ENCODE results near the gene ENTPD6.
"Not testable (repeated sequence)": the region's sequence is repeated elsewhere in the genome, so short reads cannot be mapped to it uniquely, and the experiment has no call there.

ENTPD6 gene

GRCh38 chr20:25241659-25241955 is 46.1 kb downstream of the ENTPD6 start:
- DNase-seq (ENCODE audit: low read depth, low spot score), result not testable (repeated sequence)

GRCh38 chr20:25242231-25242630 is 46.7 kb downstream of the ENTPD6 start:
- no peak for DNase-seq (ENCODE audit: low read depth, low spot score)

- no peak for DNase-seq (ENCODE audit: low read depth, low spot score)
These were observed 48.0 kb downstream of the ENTPD6 start for GRCh38 chr20:25243416-25243979.

GRCh38 chr20:25244976-25245375 is 49.5 kb downstream of the ENTPD6 start:
- DNase-seq (ENCODE audit: low read depth, low spot score), result no peak

- no peak for DNase-seq (ENCODE audit: low read depth, low spot score)
These were observed 49.9 kb downstream of the ENTPD6 start for GRCh38 chr20:25245461-25245860.

- no peak for DNase-seq (ENCODE audit: low read depth, low spot score)
These were observed 50.9 kb downstream of the ENTPD6 start for GRCh38 chr20:25246182-25246999.

GRCh38 chr20:25247000-25247517 is 51.5 kb downstream of the ENTPD6 start:
- DNase-seq (ENCODE audit: low read depth, low spot score), result no peak

- no peak for DNase-seq (ENCODE audit: low read depth, low spot score)
These were observed 52.0 kb downstream of the ENTPD6 start for GRCh38 chr20:25247518-25247955.

GRCh38 chr20:25247956-25248785 is 52.7 kb downstream of the ENTPD6 start, which contains the start of gene PYGB:
Gene PYGB, plus strand, starts transcription at chr20:25248085. Its CDS starts 94 bp downstream, at chr20:25248179.
- peak; percentile 44 for DNase-seq (ENCODE audit: low read depth, low spot score)

- DNase-seq (ENCODE audit: low read depth, low spot score), result no peak
These were observed 53.3 kb downstream of the ENTPD6 start for GRCh38 chr20:25248786-25249172.

- no peak for DNase-seq (ENCODE audit: low read depth, low spot score)
These were observed 53.9 kb downstream of the ENTPD6 start for GRCh38 chr20:25249198-25249931.

- no peak for DNase-seq (ENCODE audit: low read depth, low spot score)
These were observed 55.0 kb downstream of the ENTPD6 start for GRCh38 chr20:25250508-25250907.

- DNase-seq (ENCODE audit: low read depth, low spot score), result no peak
These were observed 55.5 kb downstream of the ENTPD6 start for GRCh38 chr20:25251019-25251418.

GRCh38 chr20:25251558-25251957 is 56.0 kb downstream of the ENTPD6 start:
- DNase-seq (ENCODE audit: low read depth, low spot score), result no peak

- DNase-seq (ENCODE audit: low read depth, low spot score), result no peak
These were observed 56.7 kb downstream of the ENTPD6 start for GRCh38 chr20:25252230-25252651.

- no peak for DNase-seq (ENCODE audit: low read depth, low spot score)
These were observed 57.3 kb downstream of the ENTPD6 start for GRCh38 chr20:25252686-25253421.

GRCh38 chr20:25253606-25254275 is 58.2 kb downstream of the ENTPD6 start:
- no peak for DNase-seq (ENCODE audit: low read depth, low spot score)

- DNase-seq (ENCODE audit: low read depth, low spot score), result no peak
These were observed 59.1 kb downstream of the ENTPD6 start for GRCh38 chr20:25254571-25254970.

GRCh38 chr20:25254986-25255680 is 59.6 kb downstream of the ENTPD6 start:
- DNase-seq (ENCODE audit: low read depth, low spot score), result no peak

All from activated CD4-positive, CD25-positive, alpha-beta regulatory T cell treated with anti-CD3 and anti-CD28 coated beads, Interleukin-2, amount 50 U/mL, for 16 hours (primary cell).